HG03060 (cell line): ENCODE results near the gene HECTD3.
A peak's percentile ranks its signal among the peaks of the same experiment; 100 is the strongest.
"Not testable (repeated sequence)": the region's sequence is repeated elsewhere in the genome, so short reads cannot be mapped to it uniquely, and the experiment has no call there.

ENCODE experiments used
- ATAC-seq: cut with Tn5 transposase; IDR thresholded peaks from one replicate; pipeline ENCODE4 v1.9.1; 2021; ENCODE audit warnings: low read depth, moderate number of reproducible peaks; ENCODE audit not compliant: unreplicated experiment

The HECTD3 gene

DNA sequence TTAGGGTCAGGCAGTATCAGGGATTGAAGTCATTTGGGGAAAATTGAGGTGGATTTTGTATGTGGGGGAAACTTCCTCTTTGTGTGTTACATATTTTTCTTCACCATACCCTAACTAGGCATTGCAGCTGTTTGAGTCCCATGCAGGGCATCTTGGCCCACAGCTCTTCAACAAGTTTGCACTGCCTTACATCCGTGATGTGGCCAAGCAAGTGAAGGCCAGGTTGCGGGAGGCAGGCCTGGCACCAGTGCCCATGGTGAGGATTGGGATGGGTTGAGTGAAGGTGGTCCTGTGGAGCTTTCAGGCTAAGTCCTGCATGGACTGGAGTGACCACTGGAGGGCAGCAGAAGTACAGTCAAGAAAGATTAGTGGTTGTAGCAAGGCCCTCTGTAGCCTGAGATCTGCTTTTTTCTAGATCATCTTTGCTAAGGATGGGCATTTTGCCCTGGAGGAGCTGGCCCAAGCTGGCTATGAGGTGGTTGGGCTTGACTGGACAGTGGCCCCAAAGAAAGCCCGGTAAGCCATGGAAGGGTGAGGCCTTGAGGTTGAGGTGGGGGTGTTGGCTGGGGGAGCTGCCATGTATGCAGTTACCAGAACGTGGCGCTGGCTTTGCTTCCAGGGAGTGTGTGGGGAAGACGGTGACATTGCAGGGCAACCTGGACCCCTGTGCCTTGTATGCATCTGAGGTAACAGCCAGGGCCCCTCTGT is 3.4 kb upstream of the HECTD3 start:
- no peak for ATAC-seq

DNA sequence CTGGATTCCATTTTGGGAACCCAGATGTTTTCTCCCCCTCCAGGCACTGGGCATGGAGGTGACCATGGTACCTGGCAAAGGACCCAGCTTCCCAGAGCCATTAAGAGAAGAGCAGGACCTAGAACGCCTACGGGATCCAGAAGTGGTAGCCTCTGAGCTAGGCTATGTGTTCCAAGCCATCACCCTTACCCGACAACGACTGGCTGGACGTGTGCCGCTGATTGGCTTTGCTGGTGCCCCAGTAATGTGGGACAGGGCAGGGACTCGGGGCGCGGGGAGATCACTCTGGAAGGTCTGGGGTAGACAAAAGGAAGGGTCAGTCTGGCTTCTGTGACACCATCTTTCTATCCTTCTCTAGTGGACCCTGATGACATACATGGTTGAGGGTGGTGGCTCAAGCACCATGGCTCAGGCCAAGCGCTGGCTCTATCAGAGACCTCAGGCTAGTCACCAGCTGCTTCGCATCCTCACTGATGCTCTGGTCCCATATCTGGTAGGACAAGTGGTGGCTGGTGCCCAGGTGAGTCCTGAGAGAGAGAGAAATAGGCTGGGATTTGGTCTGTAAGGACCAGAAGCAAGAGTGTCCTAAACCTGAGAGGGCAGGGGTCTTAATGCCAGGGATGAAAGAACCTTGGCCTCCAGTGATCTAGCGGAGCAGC is 2.6 kb upstream of the HECTD3 start:
- no peak for ATAC-seq

DNA sequence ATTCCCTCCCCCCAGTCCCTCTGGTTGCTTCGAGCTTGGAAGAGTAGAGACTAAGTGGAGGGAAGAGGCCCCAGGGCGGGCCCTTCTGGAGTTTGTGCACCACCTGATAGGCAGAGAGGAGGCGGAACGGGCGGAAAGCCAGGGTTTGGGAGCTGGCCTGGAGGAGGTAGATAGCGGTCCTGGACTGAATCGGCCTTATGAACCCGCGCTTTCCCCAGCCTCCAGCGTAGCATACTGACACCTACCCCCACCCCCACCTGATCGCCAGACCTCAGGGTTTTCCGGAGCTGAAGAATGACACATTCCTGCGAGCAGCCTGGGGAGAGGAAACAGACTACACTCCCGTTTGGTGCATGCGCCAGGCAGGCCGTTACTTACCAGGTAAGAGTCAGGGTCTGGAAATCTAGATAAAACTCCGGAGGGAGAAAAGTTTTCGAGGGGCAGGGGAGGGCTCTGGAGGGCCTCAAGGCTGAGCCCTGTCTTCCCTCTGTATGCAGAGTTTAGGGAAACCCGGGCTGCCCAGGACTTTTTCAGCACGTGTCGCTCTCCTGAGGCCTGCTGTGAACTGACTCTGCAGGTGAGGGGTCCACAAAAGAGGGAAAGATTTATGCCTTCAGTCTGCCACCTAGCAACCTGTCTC is 1.6 kb upstream of the HECTD3 start:
- no peak for ATAC-seq

DNA sequence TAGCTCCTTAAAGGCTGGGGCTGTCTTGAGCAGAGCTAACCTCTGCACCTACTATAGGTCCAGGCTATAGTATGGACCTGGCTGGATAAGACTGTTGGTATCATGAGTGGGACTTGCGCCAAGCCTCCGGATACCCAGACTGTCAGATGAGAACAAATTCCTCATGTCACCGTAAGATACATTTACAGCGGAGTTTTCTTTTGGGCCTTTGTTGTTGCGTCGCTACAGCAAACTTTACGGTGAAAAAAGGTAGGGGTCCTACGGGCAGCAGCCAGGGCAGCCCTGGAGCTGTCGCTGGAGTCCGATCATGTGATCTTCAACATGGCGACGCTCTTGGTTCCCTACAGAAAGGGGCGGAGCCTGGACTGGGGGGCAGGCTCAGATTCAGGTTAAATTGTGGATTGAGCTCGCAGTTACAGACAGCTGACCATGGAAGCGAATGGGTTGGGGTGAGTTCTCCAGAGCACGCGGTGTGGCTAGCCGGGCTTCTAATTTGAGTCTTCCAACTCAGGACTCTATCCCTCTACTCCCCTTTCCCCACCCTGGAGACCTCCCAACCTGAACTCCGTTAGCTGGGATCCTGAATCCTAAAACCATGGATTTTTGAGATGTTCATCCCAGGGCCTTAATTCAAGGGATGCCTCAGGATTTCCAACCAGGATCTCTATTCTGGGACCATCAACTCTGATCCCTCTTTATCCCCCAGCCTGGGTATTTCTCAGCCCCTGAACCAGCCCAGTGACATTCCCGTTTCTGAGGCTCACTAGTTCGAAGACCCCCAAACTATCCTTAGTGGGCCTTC is 914 bp upstream of the HECTD3 start, which contains the start of gene UROD:
Gene UROD (plus strand): TSS at position 418 of the 802 bp plus-strand sequence. CDS start 12 bp downstream, at position 430.
- ATAC-seq, result peak; percentile 55

DNA sequence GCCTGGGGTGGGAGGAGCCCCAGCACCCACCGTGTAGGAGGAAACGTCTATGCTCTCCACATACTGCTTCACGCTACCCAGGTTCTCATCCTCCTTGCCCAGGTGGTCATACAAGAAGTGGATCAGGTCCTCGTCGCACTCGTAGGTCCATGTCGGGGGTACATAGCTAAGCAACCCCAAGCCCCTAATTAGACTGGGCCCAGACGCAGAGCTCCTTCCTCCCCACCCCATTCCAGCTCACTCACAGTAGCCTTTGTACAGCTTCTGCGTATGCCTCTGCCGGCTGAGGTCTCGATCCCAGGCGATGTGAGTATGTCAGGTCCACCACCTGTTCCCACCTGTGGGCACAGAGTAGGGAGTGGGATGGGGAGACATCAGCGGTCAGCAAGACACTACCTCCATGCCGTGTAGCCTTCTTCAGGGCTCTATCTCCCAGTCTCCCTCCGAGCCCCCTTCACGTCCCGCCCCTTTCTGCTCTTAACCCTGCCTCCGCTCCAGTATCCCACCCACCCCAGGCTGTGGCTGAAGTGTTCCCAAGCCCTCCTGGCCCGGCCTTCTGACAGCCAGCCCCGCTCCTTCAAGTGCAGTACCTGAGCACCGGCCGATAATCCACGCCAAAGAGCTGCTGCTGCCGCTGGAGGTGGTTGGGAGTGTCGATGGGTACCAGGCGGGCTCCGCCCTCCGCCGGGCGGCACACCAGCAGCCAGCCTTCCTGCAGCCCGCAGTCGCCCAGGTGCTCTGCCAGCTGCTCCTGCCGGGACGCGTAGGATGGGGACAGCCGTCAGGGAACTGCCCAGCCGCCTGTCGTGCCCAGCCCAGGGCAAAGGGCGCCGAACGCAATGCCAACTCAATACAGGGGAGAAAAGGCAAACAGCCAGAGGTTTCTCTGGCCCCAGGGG is 919 bp downstream of the HECTD3 start:
- ATAC-seq, result no peak

DNA sequence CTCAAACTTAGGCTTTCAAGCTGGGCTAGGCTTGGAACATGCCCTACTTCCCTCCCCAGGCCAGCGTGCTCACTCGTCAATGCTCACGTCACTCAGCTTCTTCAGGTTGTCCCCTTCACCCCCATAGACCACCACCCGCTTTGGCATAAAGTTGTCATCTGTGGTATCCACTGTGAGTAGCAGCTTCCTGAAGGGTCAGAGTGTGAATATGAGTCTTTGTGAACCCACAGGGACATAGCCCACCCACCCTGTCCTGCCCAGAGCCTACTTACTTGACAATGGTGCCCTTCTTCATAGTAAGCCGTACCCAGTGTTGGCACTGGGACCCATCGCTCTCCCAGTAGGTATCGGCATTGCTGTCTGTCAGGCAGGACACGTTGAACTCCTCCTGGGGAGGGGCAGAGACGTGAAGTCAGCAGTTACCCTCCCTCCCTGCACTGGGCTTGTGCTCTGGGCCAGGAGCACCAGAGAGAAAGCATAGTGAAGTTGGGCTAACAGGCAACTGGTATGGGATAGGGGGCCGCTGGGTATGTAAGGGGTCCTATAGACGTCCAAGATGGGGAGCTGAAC is 1.7 kb downstream of the HECTD3 start:
- no peak for ATAC-seq

DNA sequence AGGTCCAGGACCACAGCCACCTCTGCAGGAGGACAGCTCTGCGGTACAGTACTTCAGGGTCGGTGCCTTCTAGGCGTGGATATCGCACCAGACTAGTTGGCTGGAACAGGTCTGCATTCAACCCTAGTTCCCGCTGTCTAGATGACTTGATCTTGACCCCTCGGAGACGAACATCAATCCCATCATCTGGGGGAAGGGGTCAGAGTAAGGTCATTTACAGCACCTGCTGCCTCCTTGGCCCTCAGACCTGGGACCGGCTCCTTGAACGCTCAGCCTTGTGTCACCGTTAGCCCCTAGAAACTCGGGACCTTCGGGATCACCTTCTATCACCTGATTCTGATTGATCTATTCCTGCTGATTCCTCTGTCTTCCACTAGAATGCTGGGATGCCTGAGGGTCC is 2.6 kb downstream of the HECTD3 start:
- ATAC-seq, result no peak

DNA sequence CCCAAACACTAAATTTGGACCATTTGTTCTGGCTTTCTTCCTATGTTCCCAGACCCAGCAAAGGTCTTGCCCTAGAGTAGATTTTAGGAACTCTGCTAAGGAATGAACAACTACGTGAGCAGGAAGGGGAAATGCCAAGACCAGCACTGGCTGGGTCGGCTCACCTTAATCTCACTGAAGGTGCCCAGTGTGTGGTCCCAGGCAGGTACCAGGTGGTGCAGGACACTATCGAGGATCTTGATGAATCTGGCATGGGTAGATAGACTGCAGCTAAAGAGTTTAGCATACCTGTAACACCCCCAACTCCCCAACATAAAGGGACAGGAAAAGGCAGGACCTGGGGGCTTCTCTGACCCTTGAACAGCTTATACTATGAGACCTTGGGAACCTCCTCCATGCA is 3.0 kb downstream of the HECTD3 start:
- ATAC-seq, result no peak

DNA sequence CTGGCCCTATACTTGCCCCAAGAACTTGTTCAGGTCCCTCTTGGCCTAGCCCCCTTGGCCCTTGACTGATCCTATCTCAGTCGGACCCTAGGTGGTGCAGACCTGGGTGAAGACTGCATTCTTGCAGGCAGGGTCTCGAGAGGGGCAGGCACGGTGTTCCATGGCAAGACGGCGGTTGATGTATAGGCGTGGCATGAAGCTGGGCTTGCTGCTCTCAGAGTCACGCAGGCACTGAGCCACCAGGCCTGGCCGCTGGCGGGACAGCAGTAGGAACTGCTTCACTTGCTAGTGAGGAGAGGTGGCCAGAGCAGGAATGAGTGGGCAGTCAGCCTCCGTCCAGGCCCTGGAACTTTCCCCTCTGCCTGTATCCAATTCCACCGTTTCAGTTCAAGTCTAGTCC is 3.8 kb downstream of the HECTD3 start:
- no peak for ATAC-seq

DNA sequence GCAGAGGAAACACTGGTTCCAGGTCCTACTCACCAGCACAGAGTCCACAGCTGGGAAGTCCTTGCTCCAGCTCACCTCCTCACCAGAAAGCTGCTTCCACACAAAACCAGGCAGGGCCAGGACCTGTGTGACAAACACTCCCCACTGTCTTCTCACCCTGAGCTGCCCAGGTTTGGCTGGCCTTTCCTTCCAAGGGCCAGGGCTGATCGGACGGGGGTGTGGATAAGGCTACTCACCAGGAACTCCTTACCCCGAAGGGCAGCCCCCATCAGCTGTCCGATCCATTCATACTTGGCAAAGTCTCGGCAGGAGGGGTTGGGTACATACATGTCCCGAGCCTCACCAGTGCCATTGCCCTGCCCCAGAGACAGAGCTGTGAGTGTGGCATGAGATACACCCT is 5.4 kb downstream of the HECTD3 start:
- ATAC-seq, result no peak

DNA sequence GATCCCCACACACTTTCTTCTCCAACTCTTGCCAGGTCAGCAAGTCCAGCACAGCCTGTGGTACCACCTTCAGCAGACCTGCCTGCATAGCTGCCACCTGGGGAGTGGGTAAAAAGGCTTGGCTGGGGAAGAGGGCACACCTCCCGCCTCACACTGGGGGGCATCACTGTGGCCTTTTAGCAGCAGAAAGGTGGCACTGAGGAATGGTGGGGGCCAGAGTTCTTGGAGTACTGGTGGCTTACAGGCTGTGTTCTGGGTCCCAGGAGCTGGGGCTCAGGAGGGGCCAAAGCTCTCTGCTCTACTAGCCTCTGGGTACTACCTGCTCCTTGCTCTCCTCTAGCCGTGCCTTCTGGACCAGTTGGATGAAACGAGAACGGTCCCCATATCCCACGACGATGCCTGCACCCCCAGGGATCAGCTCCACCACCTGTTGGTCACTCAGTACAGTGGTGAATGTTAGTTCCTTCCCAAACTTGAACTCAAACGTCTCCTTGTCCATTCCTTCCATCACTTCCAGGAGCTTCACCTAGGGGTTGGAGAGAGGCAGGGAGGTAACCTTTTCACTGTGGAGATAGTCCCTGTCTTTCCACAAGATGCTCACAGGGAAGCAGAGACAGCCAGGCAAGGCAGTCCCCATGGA is 6.7 kb downstream of the HECTD3 start:
- no peak for ATAC-seq

DNA sequence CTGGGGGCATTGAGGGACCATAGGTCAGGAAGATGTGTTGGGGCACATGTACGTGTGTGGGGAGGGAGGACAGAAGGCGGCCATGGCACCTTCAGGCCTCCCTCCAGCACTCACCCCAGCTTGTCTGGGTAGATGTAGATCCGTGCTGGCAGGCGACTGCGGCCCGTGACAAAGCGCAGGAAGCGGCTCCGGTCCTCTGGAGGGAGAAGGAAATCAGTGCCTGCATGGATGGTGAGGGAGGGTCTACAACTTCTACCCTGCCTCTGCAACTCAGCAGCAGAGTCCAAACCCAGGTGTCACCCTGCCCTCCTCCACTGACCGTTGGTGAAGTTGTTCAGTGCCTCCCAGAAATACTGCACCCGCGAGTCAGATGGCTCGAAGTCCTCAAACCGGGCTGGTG is 7.4 kb downstream of the HECTD3 start:
- no peak for ATAC-seq

DNA sequence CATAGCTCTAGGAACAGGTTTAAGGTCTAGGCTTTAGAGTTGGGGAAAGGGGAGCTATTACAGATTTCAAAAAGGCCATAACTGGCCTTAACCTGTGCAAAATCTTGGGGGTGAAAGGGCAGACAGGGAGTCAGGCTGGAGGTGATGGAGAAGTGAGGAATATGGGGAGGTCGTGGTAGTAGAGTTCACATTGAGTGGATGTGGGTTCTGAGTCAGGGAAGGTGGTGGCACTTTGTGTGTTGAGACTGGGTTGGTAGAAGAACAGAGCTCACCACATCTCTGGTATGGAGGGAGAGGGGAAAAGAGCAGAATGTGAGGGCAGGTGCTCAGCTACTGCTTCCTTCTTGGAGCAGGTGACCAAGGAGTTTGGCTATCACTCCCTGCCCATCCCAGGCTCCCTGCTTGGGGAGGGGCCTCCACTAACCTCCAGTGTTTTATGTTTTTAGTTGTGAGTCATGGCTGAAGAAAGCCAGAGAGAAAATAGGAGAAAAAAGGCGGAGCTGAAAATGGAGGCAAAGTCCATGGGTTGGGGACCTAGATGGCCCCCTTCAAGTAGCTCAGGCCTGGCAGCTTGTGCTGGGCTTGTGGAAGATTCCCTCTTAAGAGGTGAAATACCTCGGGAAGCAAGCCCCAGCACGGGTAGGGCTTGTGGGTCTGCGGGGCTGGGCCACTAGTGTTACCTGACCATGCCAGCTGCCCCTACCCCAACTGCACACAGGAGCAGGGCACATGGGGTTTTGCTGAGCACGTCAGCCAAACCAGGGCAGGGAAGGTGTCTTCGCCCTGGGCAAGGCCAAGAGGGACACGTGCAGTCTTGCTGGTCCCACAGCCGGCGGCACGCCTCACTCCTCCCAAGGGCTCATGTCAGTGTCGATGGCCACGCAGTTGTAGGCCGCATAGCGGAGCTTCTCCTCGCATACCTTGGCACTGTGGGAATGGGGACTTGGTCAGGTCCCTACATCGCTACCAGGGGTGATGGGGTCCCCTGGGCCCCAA is 8.2 kb downstream of the HECTD3 start:
- no peak for ATAC-seq

DNA sequence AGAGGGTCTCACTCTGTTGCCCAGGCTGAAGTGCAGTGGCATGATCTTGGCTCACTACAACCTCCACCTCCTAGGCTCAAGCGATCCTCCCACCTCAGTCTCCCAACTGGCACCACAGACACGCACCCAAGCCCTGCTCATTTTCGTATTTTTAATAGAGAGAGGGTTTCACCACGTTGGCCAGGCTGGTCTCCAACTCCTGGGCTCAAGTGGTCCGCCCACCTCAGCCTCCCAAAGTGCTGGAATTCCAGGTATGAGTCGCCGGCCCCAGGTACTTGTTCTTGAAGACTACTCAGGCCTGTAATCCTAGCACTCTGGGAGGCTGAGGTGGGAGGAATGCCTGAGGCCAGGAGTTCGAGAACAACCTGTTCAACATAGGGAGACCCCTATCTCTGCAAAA is 9.5 kb downstream of the HECTD3 start:
- not testable (repeated sequence) for ATAC-seq

DNA sequence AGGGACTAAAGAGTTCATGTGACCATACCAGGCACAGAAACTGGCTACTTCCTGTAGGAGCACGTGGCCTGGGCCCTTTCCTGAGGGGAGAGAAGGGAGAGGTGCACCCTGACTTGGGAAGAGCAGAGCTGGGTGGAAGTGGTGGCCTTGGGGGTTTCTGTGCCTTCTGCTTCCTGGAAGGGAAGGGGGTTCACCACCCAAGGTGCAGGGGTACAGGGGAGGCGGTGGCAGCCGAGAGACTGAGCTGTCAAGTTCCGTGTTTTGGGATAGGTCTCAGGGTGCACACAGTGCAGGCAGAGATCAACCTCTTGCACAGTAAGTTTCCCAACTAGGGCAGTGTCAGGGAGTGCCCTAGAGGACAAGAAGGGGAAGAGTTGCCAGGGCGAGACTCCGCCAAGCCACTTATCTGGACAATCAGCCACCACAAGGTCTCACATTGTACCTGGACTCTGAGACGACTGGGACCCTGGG is 10.1 kb downstream of the HECTD3 start:
- no peak for ATAC-seq

DNA sequence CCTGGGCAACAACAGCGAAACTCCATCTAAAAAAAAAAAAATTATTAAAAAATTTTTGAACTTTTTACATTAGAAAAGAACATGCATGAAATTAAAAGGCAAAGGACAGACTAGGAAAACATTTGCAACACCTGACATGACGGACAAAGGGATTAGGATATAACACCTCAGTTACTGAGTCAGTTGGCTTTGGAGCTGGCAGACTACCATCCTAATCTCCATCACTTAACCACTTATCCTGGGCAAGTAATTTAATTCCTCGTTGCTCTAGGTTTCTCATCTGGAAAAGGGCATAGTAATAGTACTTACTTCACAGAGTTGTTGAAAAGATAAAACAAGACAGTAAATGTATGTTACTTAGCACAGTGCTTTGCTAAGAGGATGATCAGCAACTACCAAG is 11.9 kb downstream of the HECTD3 start:
- ATAC-seq, result no peak

DNA sequence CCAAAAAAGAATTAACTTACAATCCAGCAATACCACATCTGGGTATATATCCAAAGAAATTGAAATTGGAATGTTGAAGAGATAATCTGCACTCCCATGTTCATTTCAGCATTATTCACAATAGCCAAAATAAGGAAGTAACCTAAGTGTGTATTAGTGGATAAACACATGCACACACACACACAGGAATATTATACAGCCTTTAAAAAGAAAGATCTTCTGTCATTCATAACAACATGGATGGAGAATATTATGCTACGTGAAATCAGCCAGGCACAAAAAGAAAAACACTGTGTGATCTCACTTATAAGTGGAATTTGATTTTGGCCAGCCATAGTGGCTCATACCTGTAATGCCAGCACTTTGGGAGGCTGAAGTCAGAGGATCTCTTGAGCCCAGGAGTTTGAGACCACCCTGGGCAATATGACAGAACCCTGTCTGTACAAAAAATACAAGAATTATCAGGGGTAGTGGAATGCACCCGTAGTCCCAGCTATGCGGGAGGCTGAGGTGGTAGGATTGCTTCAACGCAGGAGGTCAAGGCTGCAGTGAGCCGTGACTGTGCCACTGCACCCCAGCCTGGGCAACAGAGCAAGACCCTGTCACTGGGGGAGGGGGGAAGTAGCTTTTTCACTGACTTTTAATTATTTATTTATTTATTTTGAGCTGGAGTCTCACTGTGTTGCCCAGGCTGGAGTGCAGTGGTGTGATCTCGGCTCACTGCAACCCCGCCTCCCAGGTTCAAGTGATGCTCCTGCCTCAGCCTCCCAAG is 15.5 kb downstream of the HECTD3 start:
- ATAC-seq, result no peak
